Panc1 (cell line): ENCODE results near the gene OR7A10. TPM values are rescaled to one million over a fixed set of nuclear protein-coding genes. Genes with fewer than 3 reads are reported as not detected.

Experiments used
- ATAC-seq: fragments of 200-7000 bp; cut with Tn5 transposase; 2 replicates; pipeline ENCODE4 v1.9.1; 2020; ENCODE audit warnings: mild to moderate bottlenecking, moderate library complexity
- BruUV-seq: library from RNA; stranded (reverse); fragments of 400-500 nt; replicated peaks from 2 replicates; lab custom pipeline; 2021; lab: Mats Ljungman, UMichigan
- CTCF ChIA-PET: fragments of 300-600 bp; sonication (Branson Sonifier 250); formaldehyde crosslinking; loops from one replicate; lab custom pipeline; 2022; ENCODE audit warnings: antibody characterized with exemption; lab: Charles Lee
- POLR2A ChIA-PET: fragments of 300-600 bp; sonication (Branson Sonifier 250); formaldehyde crosslinking; loops from one replicate; lab custom pipeline; 2022; ENCODE audit warnings: antibody characterized with exemption; lab: Charles Lee
- DNase-seq: peaks from one replicate; pipeline ENCODE4 v3.0.0-alpha.2; 2010; ENCODE audit warnings: low read depth, low spot score
- H3K27ac ChIP-seq: 2 replicates; pipeline ENCODE4 v1.5.1; 2011; ENCODE audit warnings: mild to moderate bottlenecking, low read length, inconsistent platforms
- H3K27me3 ChIP-seq: fragments of 200-500 bp; sonication (Bioruptor generic); 2 replicates; pipeline ENCODE4 v1.6.0; 2014; ENCODE audit warnings: low read length, inconsistent platforms; ENCODE audit not compliant: control insufficient read depth, insufficient read depth
- H3K36me3 ChIP-seq: fragments of 200-500 bp; sonication (Bioruptor generic); 2 replicates; pipeline ENCODE4 v1.5.1; 2014; ENCODE audit warnings: inconsistent platforms, mild to moderate bottlenecking, low read length, moderate library complexity; ENCODE audit not compliant: control insufficient read depth, insufficient read depth
- H3K4me1 ChIP-seq: 2 replicates; pipeline ENCODE4 v1.5.1; 2011; ENCODE audit warnings: inconsistent platforms, mild to moderate bottlenecking, low read length, moderate library complexity; ENCODE audit not compliant: control insufficient read depth, insufficient read depth
- H3K4me3 ChIP-seq, 2 experiments: 2 replicates each; pipeline ENCODE4 v1.5.1; 2011 to 2012; ENCODE audit warnings: low read depth in 2 of 2, low read length in 2 of 2, mild to moderate bottlenecking in 2 of 2, inconsistent platforms in 1 of 2, moderate library complexity in 1 of 2
- H3K9me3 ChIP-seq: fragments of 200-500 bp; sonication (Bioruptor generic); 2 replicates; pipeline ENCODE4 v1.5.1; 2014; ENCODE audit warnings: low read depth, mild to moderate bottlenecking, inconsistent platforms, low read length, moderate library complexity; ENCODE audit not compliant: control insufficient read depth, insufficient read depth
- CTCF ChIP-seq: fragments of 450-650 bp; IDR thresholded peaks from 2 replicates; pipeline ENCODE4 v1.5.1; 2017; ENCODE audit warnings: mild to moderate bottlenecking
- POLR2AphosphoS5 ChIP-seq: IDR thresholded peaks from 2 replicates; pipeline ENCODE4 v1.6.1; 2012; ENCODE audit warnings: mild to moderate bottlenecking, low read depth, low read length, moderate library complexity
- REST ChIP-seq, 2 experiments: IDR thresholded peaks; 2 replicates each; pipeline ENCODE4 v1.6.1; 2011 to 2012; ENCODE audit warnings: low read depth in 2 of 2, control low read depth in 1 of 2, low read length in 1 of 2, mild to moderate bottlenecking in 1 of 2, moderate library complexity in 1 of 2; ENCODE audit not compliant: insufficient read depth in 1 of 2
- SIN3A ChIP-seq: IDR thresholded peaks from 2 replicates; pipeline ENCODE4 v1.6.1; 2012; ENCODE audit warnings: low read depth, mild to moderate bottlenecking, low read length, moderate library complexity, borderline replicate concordance; ENCODE audit not compliant: insufficient read depth
- TCF7L2 ChIP-seq: IDR thresholded peaks from 2 replicates; pipeline ENCODE4 v1.6.1; 2011; ENCODE audit warnings: mild to moderate bottlenecking, low read depth, low read length, inconsistent platforms
- in situ Hi-C: cut with HindIII; loops from 2 replicates; pipeline ENCODE4 v1.10.0; 2016; ENCODE audit warnings: low sequenced_read_pairs, low pct_unique_long_range_greater_than_20kb
- intact Hi-C: fragments of 100-400 bp; cut with micrococcal nuclease; formaldehyde crosslinking; loops from one replicate; pipeline ENCODE4 v1.10.0; 2022; ENCODE audit not compliant: unreplicated experiment
- total RNA-seq: library from RNA; stranded (reverse); gene quantifications from one replicate; pipeline ENCODE4 v1.2.1, GENCODE V29; 2021; ENCODE audit not compliant: unreplicated experiment

Gene OR7A10
- total RNA-seq, 1 experiment from 2014 or later = not detected

- H3K9me3 ChIP-seq = no peaks in the 10 kb centered on the region
- no TSS peak for BruUV-seq
- no peaks in the 10 kb centered on the region for H3K36me3 ChIP-seq
- intact Hi-C loops (no loop called here), in situ Hi-C loops (no loop called here)
- H3K4me3 ChIP-seq = no peak overlapping the region
- DNase-seq (no peak), ATAC-seq (no peak)
- no peaks in the 10 kb centered on the region for H3K27me3 ChIP-seq
- ChIA-PET CTCF (no interaction called here), POLR2A (no interaction called here)
- no peak for TF ChIP-seq CTCF
- no peak for TF ChIP-seq REST (IDR thresholded peaks at IDR 0.05; ENCODE audit: insufficient read depth in 1 of 2, low read depth in 2 of 2, low read length in 1 of 2)
- no peak for TF ChIP-seq POLR2AphosphoS5
- no peak for TF ChIP-seq TCF7L2
- no peak for TF ChIP-seq SIN3A
- no peak overlapping the region for H3K27ac ChIP-seq
- no peaks in the 10 kb centered on the region for H3K4me1 ChIP-seq
Measured at GRCh38 chr19:14818588-14818987, 30.1 kb downstream of the OR7A10 start.

GRCh38 chr19:14817052-14817451 is 31.7 kb downstream of the OR7A10 start:
- intact Hi-C loops = no loop called here
- no peak for DNase-seq
- in situ Hi-C loops = no loop called here
- POLR2A ChIA-PET = no interaction called here
- Histone ChIP-seq H3K4me1 (no peaks in the 10 kb centered on the region), H3K27ac (no peak overlapping the region), H3K27me3 (no peaks in the 10 kb centered on the region), H3K4me3 (no peak overlapping the region), H3K36me3 (no peaks in the 10 kb centered on the region), H3K9me3 (no peaks in the 10 kb centered on the region)
- CTCF ChIA-PET = no interaction called here
- no TSS peak for BruUV-seq
- ATAC-seq = no peak
- TF ChIP-seq REST (IDR thresholded peaks at IDR 0.05; ENCODE audit: insufficient read depth in 1 of 2, low read depth in 2 of 2, low read length in 1 of 2) = no peak
- no peak for TF ChIP-seq CTCF
- no peak for TF ChIP-seq TCF7L2
- TF ChIP-seq SIN3A = no peak
- TF ChIP-seq POLR2AphosphoS5 = no peak
